GM19395 (cell line): ENCODE measurements around the gene KCNIP1.

Source experiments
- ATAC-seq: cut with Tn5 transposase; IDR thresholded peaks from one replicate; pipeline ENCODE4 v1.9.1; 2021; ENCODE audit warnings: mild to moderate bottlenecking, moderate library complexity; ENCODE audit not compliant: unreplicated experiment

The KCNIP1 gene

GRCh38 chr5:170562166-170562874 lies 58.5 kb downstream of the KCNIP1 start:
- ATAC-seq: no peak

- no peak for ATAC-seq
Observed at GRCh38 chr5:170562875-170563228, 59.0 kb downstream of the KCNIP1 start.

DNA sequence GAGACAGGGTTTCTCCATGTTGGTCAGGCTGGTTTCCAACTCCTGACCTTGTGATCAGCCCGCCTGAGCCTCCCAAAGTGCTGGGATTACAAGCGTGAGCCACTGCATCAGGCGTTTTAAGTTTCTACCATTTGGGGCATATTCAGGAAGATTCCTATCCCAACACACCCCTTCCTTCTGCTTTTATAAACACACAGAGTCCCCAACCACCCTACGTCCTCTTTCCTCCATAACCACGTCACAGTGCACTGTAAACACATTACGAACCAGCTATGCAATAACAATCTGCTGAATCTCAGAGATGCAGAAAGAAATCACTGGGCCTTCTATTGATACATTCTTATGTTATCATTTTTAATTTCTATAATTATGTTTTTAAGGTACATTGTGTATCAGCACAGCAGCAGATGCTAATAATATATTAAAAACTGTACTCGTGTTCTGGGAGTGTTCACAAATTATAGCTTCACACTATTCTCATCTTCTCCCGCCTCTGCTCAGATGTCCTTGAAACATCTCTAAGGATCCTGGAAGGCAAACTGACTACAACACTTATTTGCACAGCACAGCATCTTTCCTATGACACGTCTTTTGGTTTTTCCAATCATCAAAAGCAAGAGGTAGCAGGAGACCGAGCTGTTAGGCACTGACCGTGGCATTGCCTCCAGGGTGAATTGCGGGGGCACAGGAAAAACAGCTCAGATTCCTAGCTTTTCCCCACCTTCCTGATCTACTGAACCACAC lies 60.2 kb downstream of the KCNIP1 start:
- no peak for ATAC-seq

DNA sequence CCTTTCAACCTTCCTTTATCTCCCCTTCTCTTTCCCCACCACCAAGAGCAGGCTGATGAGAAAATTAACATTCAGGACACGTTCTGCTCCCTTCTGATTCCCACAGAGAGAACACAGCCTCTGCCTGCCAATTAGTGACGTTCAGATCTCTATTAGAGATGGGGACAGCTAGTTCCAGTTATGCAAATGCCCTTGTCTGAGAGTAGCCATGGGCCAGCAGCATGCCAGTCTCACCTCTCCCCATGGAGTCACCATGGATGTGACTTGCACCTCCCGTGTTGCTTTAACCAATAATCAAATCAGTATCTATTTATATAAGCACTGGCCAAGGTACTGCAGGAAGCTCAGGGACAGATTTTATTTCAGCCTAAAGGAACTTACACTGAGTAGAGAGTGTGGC lies 61.3 kb downstream of the KCNIP1 start:
- no peak for ATAC-seq

DNA sequence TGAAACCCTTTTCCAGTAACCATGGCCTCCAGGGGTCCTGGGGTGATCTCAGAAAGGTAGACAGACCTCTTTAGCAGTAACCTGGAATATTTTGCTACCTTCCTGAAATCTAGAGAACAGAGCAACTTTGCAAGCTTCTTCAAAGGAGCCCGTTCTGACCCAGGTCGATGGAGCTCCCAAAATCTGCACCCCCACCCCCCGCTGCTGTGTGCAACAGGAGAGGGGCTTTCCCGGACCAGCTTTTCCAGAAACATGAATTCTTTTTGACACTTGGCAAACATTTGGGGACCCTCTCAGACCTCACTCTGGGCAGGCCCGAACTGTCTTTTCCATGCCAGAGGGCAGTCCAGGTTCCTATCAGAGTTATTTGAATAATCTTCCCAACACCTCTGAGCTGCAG lies 65.3 kb downstream of the KCNIP1 start:
- ATAC-seq: no peak

DNA sequence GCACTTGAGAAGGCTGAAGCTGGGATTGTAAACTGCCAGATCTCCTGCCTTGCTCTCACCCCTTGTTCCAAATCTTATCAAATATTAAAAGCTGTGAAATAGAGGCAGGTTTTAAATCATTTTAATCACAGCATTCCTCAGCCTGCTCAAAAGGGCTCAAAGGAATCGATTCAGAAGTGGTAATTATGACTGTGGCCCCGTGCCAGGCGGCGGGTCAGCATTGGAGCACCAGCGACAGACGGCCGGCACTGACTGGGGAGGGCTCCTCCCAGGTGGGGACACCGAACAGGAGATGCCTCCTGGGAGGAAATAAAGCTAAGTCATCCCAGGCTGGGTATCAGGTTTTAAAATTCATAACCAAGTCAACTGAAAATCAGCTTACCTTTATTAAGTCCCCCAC lies 66.7 kb downstream of the KCNIP1 start:
- ATAC-seq: no peak

DNA sequence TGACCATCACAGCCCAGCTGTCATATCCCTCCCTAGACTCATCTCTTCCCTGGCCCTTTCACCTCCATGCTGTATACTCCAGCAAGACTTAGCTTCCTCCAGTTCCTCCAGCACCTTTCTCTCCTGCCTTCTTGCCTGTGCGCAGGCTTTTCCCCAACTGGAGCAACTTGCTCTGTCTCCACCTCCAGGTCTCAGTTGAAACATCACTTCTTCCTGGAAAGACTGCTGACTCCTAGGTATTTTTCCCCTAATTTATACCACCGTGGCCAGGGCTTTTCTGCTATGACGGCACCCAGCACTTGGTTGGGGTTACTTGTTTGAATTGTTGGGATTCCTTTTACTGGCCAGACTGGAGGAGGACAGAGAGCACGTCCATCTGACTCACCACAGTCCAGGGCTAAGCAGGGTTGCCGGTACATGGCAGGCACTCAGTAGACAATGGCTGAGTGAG lies 67.5 kb downstream of the KCNIP1 start:
- ATAC-seq: no peak

- ATAC-seq: peak; percentile 96
Observed at GRCh38 chr5:170571875-170572852, 68.3 kb downstream of the KCNIP1 start.

- no peak for ATAC-seq
Observed at GRCh38 chr5:170573114-170573513, 69.3 kb downstream of the KCNIP1 start.

DNA sequence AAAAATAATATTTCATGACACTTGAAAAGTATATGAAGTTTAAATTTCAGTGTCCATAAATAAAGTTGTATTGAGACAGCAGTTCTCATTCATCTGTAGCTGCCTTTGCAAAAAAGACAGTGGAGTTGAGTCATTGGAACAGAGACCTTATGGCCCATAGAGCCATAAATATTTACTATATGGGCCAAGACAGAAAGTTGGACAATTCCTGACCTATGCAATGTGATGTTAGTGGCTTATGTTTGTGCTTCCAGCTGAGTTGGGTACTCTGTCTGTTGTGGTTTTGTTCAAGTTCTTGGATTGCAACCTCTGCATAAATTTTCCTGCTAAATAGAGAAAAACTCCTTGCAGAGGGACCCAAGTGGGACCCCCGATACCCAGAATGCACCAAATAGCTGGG lies 69.8 kb downstream of the KCNIP1 start:
- no peak for ATAC-seq

GRCh38 chr5:170576602-170577535 lies 73.0 kb downstream of the KCNIP1 start:
- no peak for ATAC-seq

- ATAC-seq: no peak
Observed at GRCh38 chr5:170579601-170580000, 75.8 kb downstream of the KCNIP1 start.

DNA sequence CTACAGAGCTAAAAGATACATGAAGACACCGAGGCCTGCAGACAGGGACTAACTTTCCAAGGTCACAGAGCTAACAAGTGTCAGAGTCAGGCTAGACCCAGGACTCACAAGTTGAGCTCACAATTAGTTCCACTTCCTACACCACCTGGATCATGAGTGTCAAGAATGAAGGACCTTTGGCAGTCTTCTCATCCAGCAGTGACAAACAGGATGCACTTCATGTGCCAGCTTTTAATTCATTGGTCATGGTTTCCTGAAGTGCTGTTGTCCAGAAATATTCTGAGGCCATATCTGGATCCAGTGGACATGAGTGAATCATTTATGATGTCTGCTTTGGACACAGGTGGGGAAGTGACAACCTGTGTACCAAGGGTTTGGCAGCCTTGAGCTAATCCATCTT lies 77.4 kb downstream of the KCNIP1 start:
- no peak for ATAC-seq

- ATAC-seq: no peak
Observed at GRCh38 chr5:170582644-170583330, 79.0 kb downstream of the KCNIP1 start.

DNA sequence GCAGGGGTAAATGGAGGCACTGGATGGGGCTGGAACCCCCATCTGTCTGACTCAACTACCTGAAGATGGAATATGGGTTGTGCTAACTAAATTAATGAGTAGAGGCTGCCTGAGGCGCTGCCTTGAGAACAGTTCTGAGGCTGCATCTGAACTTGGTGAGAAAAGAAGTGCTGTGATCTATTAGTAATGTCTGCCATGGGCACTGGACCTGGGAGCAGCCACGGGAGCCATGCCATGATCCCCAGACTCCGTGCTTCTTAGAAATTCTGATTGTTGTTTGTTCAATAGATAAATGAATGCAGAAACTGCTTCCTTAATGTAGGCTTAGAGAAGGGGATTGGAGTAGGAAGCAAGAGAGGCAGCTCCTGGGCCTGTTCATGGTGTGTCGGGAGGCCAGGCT lies 80.2 kb downstream of the KCNIP1 start:
- ATAC-seq: no peak

DNA sequence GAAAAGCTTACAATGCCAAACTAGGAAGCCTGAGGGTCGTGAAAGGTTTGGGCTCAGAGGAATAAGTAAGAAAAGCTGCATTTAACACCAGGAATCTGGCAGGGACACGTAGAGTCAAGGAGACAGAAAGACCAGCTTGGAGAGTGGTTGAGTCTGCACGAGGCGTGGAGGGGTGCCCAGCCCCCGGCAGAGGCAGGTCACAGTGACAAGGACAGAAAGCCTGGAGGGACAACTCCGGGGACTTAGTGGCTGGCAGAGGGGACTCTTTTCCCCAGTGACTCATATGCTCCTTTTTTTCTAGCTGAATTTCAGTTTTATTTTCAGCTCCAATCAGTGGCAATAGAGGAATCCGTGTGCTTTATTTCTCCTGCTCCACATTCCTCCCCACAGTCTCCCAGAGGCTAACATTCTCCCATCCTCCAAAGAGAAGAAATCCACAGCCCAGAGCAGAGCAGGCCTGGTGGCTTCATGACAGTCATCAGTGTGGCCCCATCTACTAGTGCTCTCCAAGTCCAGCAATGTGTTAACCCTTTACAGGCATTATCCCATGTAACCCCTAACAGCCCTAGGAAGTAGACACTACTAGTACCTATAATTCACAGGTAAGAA lies 80.7 kb downstream of the KCNIP1 start:
- ATAC-seq: no peak

GRCh38 chr5:170585273-170585948 lies 81.6 kb downstream of the KCNIP1 start:
- ATAC-seq: no peak

- ATAC-seq: no peak
Observed at GRCh38 chr5:170587808-170588207, 84.0 kb downstream of the KCNIP1 start.

GRCh38 chr5:170589643-170590042 lies 85.8 kb downstream of the KCNIP1 start:
- no peak for ATAC-seq
